ENCODE measurements around the gene KRTAP10-7. TPM values are rescaled to one million over a fixed set of nuclear protein-coding genes. Genes with fewer than 3 reads are reported as not detected.

The KRTAP10-7 gene
- total RNA-seq, 4 donors from 2014 or later, result not detected

- Histone ChIP-seq H3K9me3 (peaks cover 0 to 8% of the 10 kb centered on the region in 2 donors), H3K36me3 (no peaks in the 10 kb centered on the region), H3K4me1 (no peaks in the 10 kb centered on the region), H3K27ac (no peak overlapping the region), H3K4me3 (no peak overlapping the region), H3K27me3 (no peaks in the 10 kb centered on the region)
- intact Hi-C loops (cut with DNase I; ENCODE audit: low total_unique reads), result no loop called here
- DNase-seq, result no peak
- TF ChIP-seq CTCF (IDR thresholded peaks at IDR 0.05) (no peak), POLR2A (IDR thresholded peaks at IDR 0.05) (no peak)
These were observed 28.5 kb downstream of the KRTAP10-7 start for GRCh38 chr21:44628707-44629391.

GRCh38 chr21:44630440-44630839 is 30.0 kb downstream of the KRTAP10-7 start:
- no peaks in the 10 kb centered on the region for H3K36me3 ChIP-seq
- H3K27me3 ChIP-seq, result no peaks in the 10 kb centered on the region
- no peak for DNase-seq
- intact Hi-C loops (cut with DNase I; ENCODE audit: low total_unique reads), result no loop called here
- no peak overlapping the region for H3K27ac ChIP-seq
- H3K4me3 ChIP-seq, result no peak overlapping the region
- no peaks in the 10 kb centered on the region for H3K4me1 ChIP-seq
- TF ChIP-seq POLR2A (IDR thresholded peaks at IDR 0.05) (no peak), CTCF (IDR thresholded peaks at IDR 0.05) (no peak)
- H3K9me3 ChIP-seq, result peaks cover 0 to 8% of the 10 kb centered on the region in 2 donors

GRCh38 chr21:44632067-44632466 is 31.7 kb downstream of the KRTAP10-7 start:
- intact Hi-C loops (cut with DNase I; ENCODE audit: low total_unique reads), result no loop called here
- no peak for DNase-seq

GRCh38 chr21:44636209-44637017 is 36.0 kb downstream of the KRTAP10-7 start:
- H3K4me1 ChIP-seq, result no peaks in the 10 kb centered on the region
- no peaks in the 10 kb centered on the region for H3K27me3 ChIP-seq
- no peak for TF ChIP-seq CTCF (IDR thresholded peaks at IDR 0.05)
- TF ChIP-seq POLR2A (IDR thresholded peaks at IDR 0.05), result no peak
- DNase-seq, result no peak
- intact Hi-C loops (cut with DNase I; ENCODE audit: low total_unique reads), result no loop called here
- H3K36me3 ChIP-seq, result no peaks in the 10 kb centered on the region
- no peak overlapping the region for H3K27ac ChIP-seq
- H3K4me3 ChIP-seq, result no peak overlapping the region
- peaks cover 0 to 8% of the 10 kb centered on the region in 2 donors for H3K9me3 ChIP-seq

More at GRCh38 chr21:44632067-44632466, 31.7 kb downstream of the KRTAP10-7 start:
- Histone ChIP-seq H3K9me3 (peaks cover 0 to 8% of the 10 kb centered on the region in 2 donors), H3K4me3 (no peak overlapping the region), H3K36me3 (no peaks in the 10 kb centered on the region), H3K27ac (no peak overlapping the region), H3K4me1 (no peaks in the 10 kb centered on the region), H3K27me3 (no peaks in the 10 kb centered on the region)
- TF ChIP-seq POLR2A (IDR thresholded peaks at IDR 0.05), result no peak
- no peak for TF ChIP-seq CTCF (IDR thresholded peaks at IDR 0.05)

Measured in uterus (tissue), 4 donors.